ENCODE results near the gene LARP7.
"Not testable (repeated sequence)": the region's sequence is repeated elsewhere in the genome, so short reads cannot be mapped to it uniquely, and the experiment has no call there.

LARP7 gene

GRCh38 chr4:112636688-112637551 is at the start of gene LARP7, which contains the start of gene ZGRF1:
LARP7 (plus strand) TSS chr4:112637143; CDS start chr4:112644670, 7,527 bp downstream.
ZGRF1 (minus strand) TSS chr4:112636909; CDS start chr4:112633176, 3,733 bp downstream.
- peak; percentile 92 for DNase-seq (ENCODE audit: low spot score)

- peak; percentile 63 for DNase-seq (ENCODE audit: low spot score)
Measured at GRCh38 chr4:112589206-112589605, 47.7 kb upstream of the LARP7 start.

GRCh38 chr4:112591593-112591992 is 45.4 kb upstream of the LARP7 start:
- no peak for DNase-seq (ENCODE audit: low spot score)

GRCh38 chr4:112592717-112593116 is 44.2 kb upstream of the LARP7 start:
- DNase-seq (ENCODE audit: low spot score): no peak

GRCh38 chr4:112593438-112594133 is 43.4 kb upstream of the LARP7 start:
- no peak for DNase-seq (ENCODE audit: low spot score)

- no peak for DNase-seq (ENCODE audit: low spot score)
Measured at GRCh38 chr4:112594993-112595392, 42.0 kb upstream of the LARP7 start.

GRCh38 chr4:112604589-112604988 is 32.4 kb upstream of the LARP7 start:
- DNase-seq (ENCODE audit: low spot score): peak; percentile 78

- not testable (repeated sequence) for DNase-seq (ENCODE audit: low spot score)
Measured at GRCh38 chr4:112612814-112613213, 24.1 kb upstream of the LARP7 start.

- no peak for DNase-seq (ENCODE audit: low spot score)
Measured at GRCh38 chr4:112616984-112617383, 20.0 kb upstream of the LARP7 start.

GRCh38 chr4:112626228-112626627 is 10.7 kb upstream of the LARP7 start:
- no peak for DNase-seq (ENCODE audit: low spot score)

GRCh38 chr4:112633477-112634235 is 3.3 kb upstream of the LARP7 start:
- DNase-seq (ENCODE audit: low spot score): peak; percentile 34

GRCh38 chr4:112637552-112637866 is 566 bp downstream of the LARP7 start:
- no peak for DNase-seq (ENCODE audit: low spot score)

GRCh38 chr4:112642526-112642925 is 5.6 kb downstream of the LARP7 start:
- DNase-seq (ENCODE audit: low spot score): no peak

GRCh38 chr4:112644595-112645535 is 7.9 kb downstream of the LARP7 start:
- DNase-seq (ENCODE audit: low spot score): not testable (repeated sequence)

GRCh38 chr4:112645541-112646329 is 8.8 kb downstream of the LARP7 start:
- DNase-seq (ENCODE audit: low spot score): no peak

GRCh38 chr4:112646632-112647537 is 9.9 kb downstream of the LARP7 start:
- DNase-seq (ENCODE audit: low spot score): no peak

- DNase-seq (ENCODE audit: low spot score): no peak
Measured at GRCh38 chr4:112647785-112648184, 10.8 kb downstream of the LARP7 start.

- no peak for DNase-seq (ENCODE audit: low spot score)
Measured at GRCh38 chr4:112648263-112649054, 11.5 kb downstream of the LARP7 start.

- DNase-seq (ENCODE audit: low spot score): no peak
Measured at GRCh38 chr4:112649055-112649408, 12.1 kb downstream of the LARP7 start.

Measured in COLO829 (cell line).